ENCODE results near the gene PML. TPM values are rescaled to one million over a fixed set of nuclear protein-coding genes. Genes with fewer than 3 reads are reported as not detected.

PML gene
- total RNA-seq, 1 experiment from 2014 or later, result 24.6 TPM

DNA sequence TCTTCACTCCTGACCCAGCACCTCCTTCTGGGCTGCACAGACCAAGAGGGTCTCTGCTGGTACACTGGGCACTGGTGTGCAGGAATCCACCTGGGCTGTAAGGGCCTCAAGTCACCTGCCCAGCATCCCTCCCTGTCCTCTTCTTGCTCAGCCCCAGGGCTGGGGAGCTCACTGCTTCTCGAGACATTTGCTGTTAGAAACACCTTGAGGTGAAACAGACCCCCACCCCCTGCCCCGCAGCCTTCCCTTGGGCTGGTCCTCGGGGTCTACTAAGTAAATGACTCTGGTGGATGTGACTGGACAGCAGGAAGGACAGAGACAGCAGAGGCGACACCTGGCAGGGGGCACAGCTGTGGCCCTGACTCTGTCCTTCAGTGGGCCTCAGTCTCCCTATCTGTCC is 39.2 kb upstream of the PML start:
- H3K18ac ChIP-seq (ENCODE audit: insufficient read length, low read depth, low read length), result no peak overlapping the region
- no peak overlapping the region for H2AK5ac ChIP-seq (ENCODE audit: insufficient read length, low read length)
- H4K5ac ChIP-seq (ENCODE audit: insufficient read length, low read depth, low read length), result no peak overlapping the region
- H3K4me1 ChIP-seq (ENCODE audit: insufficient read depth, low read length), result no peaks in the 10 kb centered on the region
- no peak overlapping the region for H3K56ac ChIP-seq (ENCODE audit: insufficient read length, low read depth, low read length)
- no peak overlapping the region for H3K14ac ChIP-seq (ENCODE audit: insufficient read depth, low read length)
- Mint-ChIP-seq H3K27ac (no peak overlapping the region), H3K36me3 (ENCODE audit: insufficient read depth in 1 of 3, low read depth in 3 of 3) (no peaks in the 10 kb centered on the region), H3K4me1 (peaks cover 9 to 28% of the 10 kb centered on the region in 2 experiments), H3K27me3 (ENCODE audit: low read depth) (peaks cover 14% of the 10 kb centered on the region), H3K4me3 (no peak overlapping the region), H3K9me3 (no peaks in the 10 kb centered on the region)
- H3K9me3 ChIP-seq (ENCODE audit: control insufficient read depth, low read depth, low read length), result no peaks in the 10 kb centered on the region
- H3K23me2 ChIP-seq (ENCODE audit: insufficient read length, low read depth, low read length, poor library complexity, severe bottlenecking), result no peaks in the 10 kb centered on the region
- no peaks in the 10 kb centered on the region for H3K79me1 ChIP-seq (ENCODE audit: insufficient read depth, low read depth, low read length, poor library complexity, severe bottlenecking)
- no peak overlapping the region for H2BK20ac ChIP-seq (ENCODE audit: low read depth, low read length, poor library complexity, severe bottlenecking)
- no peak overlapping the region for H2AFZ ChIP-seq (ENCODE audit: low read length)
- H4K20me1 ChIP-seq (ENCODE audit: control insufficient read depth, insufficient read depth, insufficient read length), result no peaks in the 10 kb centered on the region
- H2BK120ac ChIP-seq (ENCODE audit: low read depth, low read length, poor library complexity, severe bottlenecking), result no peak overlapping the region
- no peak overlapping the region for H2BK12ac ChIP-seq (ENCODE audit: insufficient read length, low read depth, low read length)
- H3K4me2 ChIP-seq (ENCODE audit: insufficient read depth, insufficient read length, low read length), result no peak overlapping the region
- H3K9ac ChIP-seq (ENCODE audit: extremely low read depth, insufficient read length, low read length), result no peak overlapping the region
- DNase-seq, result no peak
- no peak overlapping the region for H3T11ph ChIP-seq (ENCODE audit: low read length)
- WGBS (ENCODE audit: extremely low coverage, insufficient read length, low lambda C conversion rate), result no CpG with 5 or more reads among the region's 4 CpGs
- TF ChIP-seq, protein P1, sequence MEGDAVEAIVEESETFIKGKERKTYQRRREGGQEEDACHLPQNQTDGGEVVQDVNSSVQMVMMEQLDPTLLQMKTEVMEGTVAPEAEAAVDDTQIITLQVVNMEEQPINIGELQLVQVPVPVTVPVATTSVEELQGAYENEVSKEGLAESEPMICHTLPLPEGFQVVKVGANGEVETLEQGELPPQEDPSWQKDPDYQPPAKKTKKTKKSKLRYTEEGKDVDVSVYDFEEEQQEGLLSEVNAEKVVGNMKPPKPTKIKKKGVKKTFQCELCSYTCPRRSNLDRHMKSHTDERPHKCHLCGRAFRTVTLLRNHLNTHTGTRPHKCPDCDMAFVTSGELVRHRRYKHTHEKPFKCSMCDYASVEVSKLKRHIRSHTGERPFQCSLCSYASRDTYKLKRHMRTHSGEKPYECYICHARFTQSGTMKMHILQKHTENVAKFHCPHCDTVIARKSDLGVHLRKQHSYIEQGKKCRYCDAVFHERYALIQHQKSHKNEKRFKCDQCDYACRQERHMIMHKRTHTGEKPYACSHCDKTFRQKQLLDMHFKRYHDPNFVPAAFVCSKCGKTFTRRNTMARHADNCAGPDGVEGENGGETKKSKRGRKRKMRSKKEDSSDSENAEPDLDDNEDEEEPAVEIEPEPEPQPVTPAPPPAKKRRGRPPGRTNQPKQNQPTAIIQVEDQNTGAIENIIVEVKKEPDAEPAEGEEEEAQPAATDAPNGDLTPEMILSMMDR (conservative IDR thresholded peaks at IDR 0.05), result no peak
- H3K4ac ChIP-seq (ENCODE audit: low read depth, low read length), result no peak overlapping the region
- H2BK5ac ChIP-seq (ENCODE audit: insufficient read length, low read length), result no peak overlapping the region
- no peaks in the 10 kb centered on the region for H3K79me2 ChIP-seq (ENCODE audit: insufficient read depth, low read length)
- no peak overlapping the region for H3K23ac ChIP-seq (ENCODE audit: insufficient read length, low read depth, low read length)
- H4K91ac ChIP-seq (ENCODE audit: insufficient read length, low read depth, low read length), result no peak overlapping the region
- H3K27ac ChIP-seq (ENCODE audit: insufficient read length, low read depth, low read length), result no peak overlapping the region
- no peak overlapping the region for H2BK15ac ChIP-seq (ENCODE audit: low read depth, low read length)
- no peaks in the 10 kb centered on the region for H3K27me3 ChIP-seq (ENCODE audit: insufficient read depth, low read length)
- no peak overlapping the region for H4K8ac ChIP-seq (replicated peaks; ENCODE audit: insufficient read length, low read depth, low read length)

All from H9 (cell line).